Smooth muscle cell (in vitro differentiated cells): ENCODE measurements around the gene TFR2. TPM values are rescaled to one million over a fixed set of nuclear protein-coding genes. Genes with fewer than 3 reads are reported as not detected.

ENCODE experiments used
- DNase-seq: peaks from one replicate; lab custom pipeline; 2025; ENCODE audit not compliant: unreplicated experiment; lab: John Stamatoyannopoulos, UW
- H2AFZ ChIP-seq: fragments of 200-600 bp; sonication (generic); 2 replicates; pipeline ENCODE4 v1.6.0; 2016; ENCODE audit warnings: antibody characterized with exemption, low read depth, mild to moderate bottlenecking
- H3F3A ChIP-seq: fragments of 200-600 bp; sonication (generic); 2 replicates; pipeline ENCODE4 v1.6.0; 2017; ENCODE audit warnings: antibody characterized with exemption, low read depth
- H3K27ac ChIP-seq: fragments of 200-600 bp; sonication (generic); 2 replicates; pipeline ENCODE4 v1.5.1; 2016; ENCODE audit warnings: low read depth, mild to moderate bottlenecking
- H3K27me3 ChIP-seq: fragments of 200-600 bp; sonication (generic); 2 replicates; pipeline ENCODE4 v1.6.1; 2016; ENCODE audit warnings: low read depth, mild to moderate bottlenecking
- H3K36me3 ChIP-seq: fragments of 200-600 bp; sonication (generic); 2 replicates; pipeline ENCODE4 v1.5.1; 2016; ENCODE audit warnings: low read depth
- H3K4me1 ChIP-seq: fragments of 200-600 bp; sonication (generic); 2 replicates; pipeline ENCODE4 v1.5.1; 2016; ENCODE audit warnings: low read depth
- H3K4me2 ChIP-seq: fragments of 200-600 bp; sonication (generic); 2 replicates; pipeline ENCODE4 v1.6.0; 2016; ENCODE audit warnings: mild to moderate bottlenecking
- H3K4me3 ChIP-seq: fragments of 200-600 bp; sonication (generic); 2 replicates; pipeline ENCODE4 v1.5.1; 2016; ENCODE audit warnings: mild to moderate bottlenecking
- H3K79me2 ChIP-seq: fragments of 200-600 bp; sonication (generic); 2 replicates; pipeline ENCODE4 v1.6.0; 2016; ENCODE audit warnings: low read depth, mild to moderate bottlenecking
- H3K9ac ChIP-seq: fragments of 200-600 bp; sonication (generic); 2 replicates; pipeline ENCODE4 v1.6.0; 2016; ENCODE audit warnings: low read depth
- H3K9me3 ChIP-seq: fragments of 200-600 bp; sonication (generic); replicated peaks from 2 replicates; pipeline ENCODE4 v1.5.1; 2016; ENCODE audit warnings: low read depth
- H4K20me1 ChIP-seq: fragments of 200-600 bp; sonication (generic); 2 replicates; pipeline ENCODE4 v1.6.0; 2016; ENCODE audit warnings: low read depth
- CTCF ChIP-seq: fragments of 200-600 bp; sonication (generic); IDR thresholded peaks from 2 replicates; pipeline ENCODE4 v1.5.1; 2017; ENCODE audit warnings: borderline replicate concordance, mild to moderate bottlenecking, antibody characterized with exemption; ENCODE audit not compliant: insufficient read depth, poor library complexity, severe bottlenecking
- WGBS: methylation state at CpG from one replicate; pipeline ENCODE4 v1.1.7; 2016; ENCODE audit warnings: low lambda C conversion rate; 5-methylcytosine and 5-hydroxymethylcytosine counted together
- polyA plus RNA-seq: library from polyadenylated mRNA; unstranded; fragments of >200 nt; fragmentation: Nextera tagmentation; extraction: Ambion mirVana; gene quantifications from 2 replicates; pipeline ENCODE4 v1.2.1, GENCODE V29; 2016
- total RNA-seq: library from RNA; depleted of rRNA; stranded (reverse); fragments of >200 nt; gene quantifications from 2 replicates; pipeline ENCODE4 v1.2.3, GENCODE V29; 2014

The TFR2 gene
- total and polyA plus RNA-seq, 2 experiments from 2014 or later, result 1.9 to 3.2 TPM

GRCh38 chr7:100641860-100642533 is 645 bp upstream of the TFR2 start:
- H3K79me2 ChIP-seq, result no peaks in the 10 kb centered on the region
- no peak for TF ChIP-seq CTCF
- no peaks in the 10 kb centered on the region for H3K4me1 ChIP-seq
- no peak overlapping the region for H3K9ac ChIP-seq
- no peak overlapping the region for H3K27ac ChIP-seq
- H2AFZ ChIP-seq, result no peak overlapping the region
- 91% methylated on average over 10 of the region's 10 CpGs for WGBS
- H3K27me3 ChIP-seq, result no peaks in the 10 kb centered on the region
- no peaks in the 10 kb centered on the region for H4K20me1 ChIP-seq
- no peak overlapping the region for H3K4me3 ChIP-seq
- H3K9me3 ChIP-seq, result no peaks in the 10 kb centered on the region
- DNase-seq, result no peak
- no peaks in the 10 kb centered on the region for H3F3A ChIP-seq
- H3K36me3 ChIP-seq, result no peaks in the 10 kb centered on the region
- no peak overlapping the region for H3K4me2 ChIP-seq

DNA sequence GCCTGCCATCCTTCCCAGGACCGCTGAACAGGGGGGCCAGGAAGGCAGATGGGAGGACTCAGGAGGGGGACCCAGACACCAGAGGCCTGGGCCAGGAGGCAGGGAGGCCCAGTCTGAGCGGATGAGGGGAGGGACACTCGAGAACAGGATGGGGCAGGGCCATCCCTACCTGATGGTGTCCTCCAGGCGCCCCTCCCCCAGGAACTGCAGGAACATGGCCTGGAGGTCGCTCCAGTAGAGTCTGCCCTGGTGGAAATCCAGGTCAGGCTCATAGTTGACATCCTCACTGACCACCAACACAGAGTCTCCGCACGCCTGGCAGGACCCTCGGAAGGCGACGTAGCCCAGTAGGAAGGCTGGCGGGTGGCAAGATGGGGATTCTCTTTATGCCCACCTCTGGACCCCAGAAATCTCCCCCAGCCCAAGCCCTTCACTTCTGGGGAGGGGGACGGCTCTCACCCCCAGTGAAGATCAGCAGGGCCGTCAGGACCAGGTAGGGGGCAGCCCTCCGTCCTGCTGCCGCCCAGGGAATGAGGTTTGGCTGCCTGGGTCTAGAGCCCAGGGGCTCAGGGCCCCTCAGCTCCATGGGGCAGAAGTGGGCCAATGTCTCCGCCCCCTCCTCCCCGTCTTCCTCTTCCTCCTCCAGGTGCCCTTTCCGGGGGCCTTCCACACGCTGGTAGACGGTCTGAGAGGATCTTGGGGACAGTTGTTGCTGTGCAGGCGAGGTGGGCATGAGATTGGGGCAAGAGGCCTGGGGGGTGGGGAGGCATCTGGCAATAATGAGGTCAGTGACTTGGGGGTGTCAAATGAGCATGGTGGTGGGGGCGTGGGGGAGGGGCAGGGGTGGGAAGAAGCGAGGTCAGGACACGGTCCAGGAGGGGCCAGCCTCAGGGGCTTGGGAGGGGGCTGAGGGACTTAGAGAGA is 573 bp downstream of the TFR2 start:
- Histone ChIP-seq H4K20me1 (no peaks in the 10 kb centered on the region), H2AFZ (no peak overlapping the region), H3K27me3 (no peaks in the 10 kb centered on the region), H3K27ac (no peak overlapping the region), H3K9ac (no peak overlapping the region), H3K36me3 (no peaks in the 10 kb centered on the region), H3K4me3 (no peak overlapping the region), H3K9me3 (no peaks in the 10 kb centered on the region), H3K4me2 (no peak overlapping the region), H3F3A (no peaks in the 10 kb centered on the region), H3K4me1 (no peaks in the 10 kb centered on the region), H3K79me2 (no peaks in the 10 kb centered on the region)
- TF ChIP-seq CTCF, result no peak
- no peak for DNase-seq
- 88% methylated on average over 20 of the region's 24 CpGs for WGBS

DNA sequence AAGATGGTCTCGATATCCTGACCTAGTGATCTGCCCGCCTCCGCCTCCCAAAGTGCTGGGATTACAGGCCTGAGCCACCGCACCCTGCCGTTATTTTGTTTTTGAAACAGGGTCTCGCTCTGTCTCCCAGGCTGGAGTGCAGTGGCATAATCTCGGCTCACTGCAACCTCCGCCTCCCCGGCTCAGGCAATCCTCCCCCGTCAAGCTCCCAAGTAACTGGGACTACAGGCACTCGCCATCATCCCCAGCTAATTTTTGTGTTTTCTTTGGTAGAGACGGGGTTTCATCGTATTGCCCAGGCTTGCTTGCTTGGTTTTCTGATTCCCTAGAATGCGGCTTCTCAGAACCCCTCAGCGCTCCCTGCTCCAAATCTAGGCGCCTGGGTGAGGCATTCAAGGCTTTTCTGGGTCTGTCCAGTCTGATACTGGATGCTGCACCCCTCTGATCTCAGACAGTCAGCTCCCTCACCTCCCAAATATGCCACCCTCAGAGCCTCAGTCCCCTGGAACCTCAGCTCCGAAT is 1.3 kb downstream of the TFR2 start:
- Histone ChIP-seq H3K9ac (no peak overlapping the region), H4K20me1 (no peaks in the 10 kb centered on the region), H3K9me3 (no peaks in the 10 kb centered on the region), H3F3A (no peaks in the 10 kb centered on the region), H3K4me1 (no peaks in the 10 kb centered on the region), H3K4me2 (no peak overlapping the region), H2AFZ (no peak overlapping the region), H3K36me3 (no peaks in the 10 kb centered on the region), H3K27me3 (no peaks in the 10 kb centered on the region), H3K4me3 (no peak overlapping the region), H3K27ac (no peak overlapping the region), H3K79me2 (no peaks in the 10 kb centered on the region)
- 88% methylated on average over 17 of the region's 17 CpGs for WGBS
- TF ChIP-seq CTCF, result no peak
- no peak for DNase-seq
